H1 (cell line): ENCODE results near the gene SAP30L.

Experiments
- JUND ChIP-seq: IDR thresholded peaks from 2 replicates; pipeline ENCODE4 v1.6.1; 2011; ENCODE audit warnings: mild to moderate bottlenecking, improper control_type of control experiment, low read length
- MAX ChIP-seq: IDR thresholded peaks from 2 replicates; pipeline ENCODE4 v1.6.1; 2012; ENCODE audit warnings: inconsistent platforms
- NRF1 ChIP-seq: IDR thresholded peaks from 2 replicates; pipeline ENCODE4 v1.6.1; 2011; ENCODE audit warnings: mild to moderate bottlenecking, low read depth, low read length, improper control_type of control experiment

- TF ChIP-seq MAX (no peak), NRF1 (no peak), JUND (no peak)
These were observed 13.2 kb downstream of the SAP30L start for GRCh38 chr5:154459015-154459414.
